ENCODE results near the gene C1orf116. TPM values are rescaled to one million over a fixed set of nuclear protein-coding genes. Genes with fewer than 3 reads are reported as not detected.

The C1orf116 gene
- total RNA-seq, 2 donors from 2014 or later = 0.14 to 1.3 TPM

DNA sequence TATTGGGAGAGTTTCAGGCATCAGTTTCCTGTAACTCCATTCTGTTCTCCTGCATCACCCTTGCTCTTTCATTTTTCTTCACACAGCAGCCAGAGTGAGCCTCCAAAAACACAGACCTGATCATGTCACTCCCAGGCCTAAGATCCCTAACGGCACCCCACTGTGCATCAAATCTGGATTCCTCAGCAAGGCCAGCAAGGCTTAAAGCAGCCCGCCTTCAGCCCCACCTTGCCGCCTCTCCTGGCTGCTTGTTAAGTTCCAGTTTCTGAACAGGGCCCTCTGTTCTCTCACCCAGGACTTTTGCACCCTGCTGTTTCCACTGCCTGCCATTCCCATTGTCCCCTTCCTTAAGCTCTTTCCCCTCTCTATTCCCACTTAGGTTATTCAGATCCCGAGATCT is 29.3 kb downstream of the C1orf116 start:
- H3K9me3 ChIP-seq = no peaks in the 10 kb centered on the region
- H3K4me1 ChIP-seq (ENCODE audit: control insufficient read depth in 1 of 2, low read depth in 2 of 2) = no peaks in the 10 kb centered on the region
- no peaks in the 10 kb centered on the region for H3K36me3 ChIP-seq
- no peaks in the 10 kb centered on the region for H3K27me3 ChIP-seq (replicated peaks; ENCODE audit: insufficient read depth)
- no peak overlapping the region for H3K4me3 ChIP-seq
- DNase-seq (ENCODE audit: low spot score) = no peak
- ATAC-seq (ENCODE audit: insufficient number of reproducible peaks, low FRiP score, low read depth) = no peak
- no peak overlapping the region for H3K27ac ChIP-seq
- TF ChIP-seq, protein P1, sequence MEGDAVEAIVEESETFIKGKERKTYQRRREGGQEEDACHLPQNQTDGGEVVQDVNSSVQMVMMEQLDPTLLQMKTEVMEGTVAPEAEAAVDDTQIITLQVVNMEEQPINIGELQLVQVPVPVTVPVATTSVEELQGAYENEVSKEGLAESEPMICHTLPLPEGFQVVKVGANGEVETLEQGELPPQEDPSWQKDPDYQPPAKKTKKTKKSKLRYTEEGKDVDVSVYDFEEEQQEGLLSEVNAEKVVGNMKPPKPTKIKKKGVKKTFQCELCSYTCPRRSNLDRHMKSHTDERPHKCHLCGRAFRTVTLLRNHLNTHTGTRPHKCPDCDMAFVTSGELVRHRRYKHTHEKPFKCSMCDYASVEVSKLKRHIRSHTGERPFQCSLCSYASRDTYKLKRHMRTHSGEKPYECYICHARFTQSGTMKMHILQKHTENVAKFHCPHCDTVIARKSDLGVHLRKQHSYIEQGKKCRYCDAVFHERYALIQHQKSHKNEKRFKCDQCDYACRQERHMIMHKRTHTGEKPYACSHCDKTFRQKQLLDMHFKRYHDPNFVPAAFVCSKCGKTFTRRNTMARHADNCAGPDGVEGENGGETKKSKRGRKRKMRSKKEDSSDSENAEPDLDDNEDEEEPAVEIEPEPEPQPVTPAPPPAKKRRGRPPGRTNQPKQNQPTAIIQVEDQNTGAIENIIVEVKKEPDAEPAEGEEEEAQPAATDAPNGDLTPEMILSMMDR (IDR thresholded peaks at IDR 0.05) = no peak

DNA sequence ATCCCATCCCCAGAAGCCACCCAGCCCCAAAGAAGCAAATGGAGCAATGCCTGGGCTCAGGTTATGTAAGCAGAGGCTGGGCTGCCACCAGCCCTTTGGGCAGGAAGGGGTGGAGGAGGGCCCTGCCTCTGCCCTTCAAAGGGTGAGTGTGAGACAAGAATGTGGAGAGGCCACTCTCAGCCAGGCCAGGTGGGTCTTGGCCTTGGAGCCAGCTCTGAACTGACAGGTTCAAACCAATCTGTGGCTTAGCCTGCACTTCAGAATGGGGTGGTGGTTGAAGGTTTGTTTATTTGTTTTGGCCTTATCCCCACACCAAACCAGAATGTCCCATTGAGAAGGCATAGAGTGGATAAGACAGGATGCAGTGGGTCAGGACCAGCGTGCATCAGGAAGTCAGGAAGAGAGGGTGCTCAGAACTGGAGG is 29.8 kb downstream of the C1orf116 start:
- H3K9me3 ChIP-seq = no peaks in the 10 kb centered on the region
- no peaks in the 10 kb centered on the region for H3K4me1 ChIP-seq (ENCODE audit: control insufficient read depth in 1 of 2, low read depth in 2 of 2)
- H3K27ac ChIP-seq = no peak overlapping the region
- DNase-seq (ENCODE audit: low spot score) (no peak), ATAC-seq (ENCODE audit: insufficient number of reproducible peaks, low FRiP score, low read depth) (no peak)
- no peaks in the 10 kb centered on the region for H3K27me3 ChIP-seq (replicated peaks; ENCODE audit: insufficient read depth)
- H3K4me3 ChIP-seq = no peak overlapping the region
- H3K36me3 ChIP-seq = no peaks in the 10 kb centered on the region
- TF ChIP-seq, protein P1 (IDR thresholded peaks at IDR 0.05) = no peak

DNA sequence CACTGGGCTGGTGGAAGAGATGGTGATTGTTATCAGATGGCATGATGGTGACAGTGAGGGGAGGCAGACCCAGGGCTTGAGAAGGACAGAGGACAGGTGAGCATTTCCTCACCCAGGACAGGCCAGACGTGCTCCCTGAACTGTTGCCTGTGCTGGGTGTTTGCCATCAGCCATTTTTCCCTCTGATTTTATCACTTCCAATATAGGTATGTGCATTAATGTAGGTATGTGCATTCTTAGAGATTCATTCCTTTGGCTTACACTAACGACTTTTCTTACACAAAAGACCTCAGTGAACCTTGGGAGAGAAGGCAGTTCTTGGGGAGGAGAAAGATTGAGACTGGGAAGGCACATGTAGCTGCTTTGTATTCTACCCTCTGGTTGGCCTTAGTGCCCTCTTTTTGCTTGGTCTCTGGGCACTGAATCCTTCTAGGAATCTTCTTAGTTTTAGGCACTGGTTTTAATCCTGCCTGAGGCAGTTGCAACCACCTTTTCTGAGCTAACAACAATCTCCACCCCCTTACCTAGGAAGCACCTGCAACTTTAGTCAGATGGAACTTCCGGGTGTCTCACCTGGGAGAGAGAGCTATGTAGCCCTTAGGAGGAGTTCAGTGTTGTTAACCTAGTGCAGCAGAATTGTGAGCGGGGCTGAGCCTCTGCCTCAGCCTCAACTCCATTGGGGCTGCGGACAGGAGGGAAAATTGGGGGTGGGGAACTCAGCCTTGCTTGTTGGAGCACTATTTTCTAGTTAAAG is 30.9 kb downstream of the C1orf116 start:
- Histone ChIP-seq H3K4me1 (ENCODE audit: control insufficient read depth in 1 of 2, low read depth in 2 of 2) (no peaks in the 10 kb centered on the region), H3K4me3 (no peak overlapping the region), H3K9me3 (no peaks in the 10 kb centered on the region), H3K27ac (no peak overlapping the region), H3K36me3 (no peaks in the 10 kb centered on the region), H3K27me3 (replicated peaks; ENCODE audit: insufficient read depth) (no peaks in the 10 kb centered on the region)
- DNase-seq (ENCODE audit: low spot score) (no peak), ATAC-seq (ENCODE audit: insufficient number of reproducible peaks, low FRiP score, low read depth) (no peak)
- TF ChIP-seq, protein P1 (IDR thresholded peaks at IDR 0.05) = no peak

DNA sequence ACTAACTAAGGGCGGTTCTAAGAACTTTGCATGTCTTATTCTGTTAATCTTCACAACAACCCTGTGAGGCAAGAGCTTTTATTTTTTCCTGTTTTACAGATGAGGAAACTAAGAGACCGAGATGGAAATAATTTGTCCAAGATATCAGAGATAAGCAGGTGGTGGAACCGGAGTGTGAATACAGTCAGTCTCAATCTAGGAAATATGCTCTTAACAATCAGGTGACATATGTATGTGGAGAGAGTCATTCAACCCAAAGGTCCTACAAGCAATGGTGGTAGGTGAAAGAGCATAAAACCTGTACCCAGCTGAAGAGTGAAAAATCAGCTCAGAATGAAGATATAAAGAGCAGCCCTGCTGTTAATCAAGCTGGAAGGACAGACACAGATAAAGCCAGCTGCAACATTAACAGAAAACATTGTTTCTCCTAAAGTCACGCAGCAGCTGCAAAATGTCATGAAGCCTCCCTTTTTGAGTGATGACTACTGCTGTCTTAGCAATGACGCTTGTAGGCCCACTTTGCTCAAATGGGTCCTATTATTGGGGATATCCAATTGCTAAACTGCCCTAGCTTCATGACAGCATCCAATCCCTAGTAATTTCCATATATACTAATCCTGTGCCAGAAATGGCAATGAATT is 31.8 kb downstream of the C1orf116 start:
- TF ChIP-seq, protein P1 (IDR thresholded peaks at IDR 0.05) = no peak
- ATAC-seq (ENCODE audit: insufficient number of reproducible peaks, low FRiP score, low read depth) (no peak), DNase-seq (ENCODE audit: low spot score) (no peak)
- Histone ChIP-seq H3K4me1 (ENCODE audit: control insufficient read depth in 1 of 2, low read depth in 2 of 2) (no peaks in the 10 kb centered on the region), H3K27me3 (replicated peaks; ENCODE audit: insufficient read depth) (no peaks in the 10 kb centered on the region), H3K9me3 (no peaks in the 10 kb centered on the region), H3K36me3 (no peaks in the 10 kb centered on the region), H3K27ac (no peak overlapping the region), H3K4me3 (no peak overlapping the region)

DNA sequence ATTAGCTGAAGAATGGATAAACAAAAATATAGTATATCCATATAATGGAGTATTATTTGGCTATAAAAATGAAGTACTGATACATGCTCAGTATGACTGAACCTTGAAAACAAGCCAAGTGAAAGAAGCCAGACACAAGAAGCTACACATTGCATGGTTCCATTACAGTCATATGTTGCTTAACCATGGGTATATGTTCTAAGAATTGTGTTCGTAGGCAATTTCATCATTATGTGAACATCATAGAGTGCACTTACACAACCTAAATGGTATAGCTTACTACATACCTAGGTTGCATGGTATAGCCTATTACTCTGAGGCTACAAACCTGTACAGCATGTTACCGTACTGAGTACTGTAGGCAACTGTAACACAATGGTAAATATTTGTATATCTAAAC is 33.7 kb downstream of the C1orf116 start:
- no peaks in the 10 kb centered on the region for H3K27me3 ChIP-seq (replicated peaks; ENCODE audit: insufficient read depth)
- no peaks in the 10 kb centered on the region for H3K9me3 ChIP-seq
- no peaks in the 10 kb centered on the region for H3K4me1 ChIP-seq (ENCODE audit: control insufficient read depth in 1 of 2, low read depth in 2 of 2)
- H3K27ac ChIP-seq = no peak overlapping the region
- no peaks in the 10 kb centered on the region for H3K36me3 ChIP-seq
- TF ChIP-seq, protein P1 (IDR thresholded peaks at IDR 0.05) = no peak
- ATAC-seq (ENCODE audit: insufficient number of reproducible peaks, low FRiP score, low read depth) (no peak), DNase-seq (ENCODE audit: low spot score) (no peak)
- no peak overlapping the region for H3K4me3 ChIP-seq
